NB4 (cell line): ENCODE results near the gene FLNC.

ENCODE experiments used
- CTCF ChIP-seq: IDR thresholded peaks from one replicate; pipeline ENCODE4 v1.5.1; 2012; ENCODE audit warnings: low read depth, low read length
- POLR2A ChIP-seq: IDR thresholded peaks from 2 replicates; pipeline ENCODE4 v1.6.1; 2011; ENCODE audit warnings: mild to moderate bottlenecking; ENCODE audit not compliant: insufficient read length; ENCODE audit errors: extremely low read depth

GRCh38 chr7:128815289-128815942, 14.8 kb upstream of the FLNC start:
- TF ChIP-seq CTCF (no peak), POLR2A (no peak)
